GM18520 (cell line): ENCODE data around the gene ATAD5.
"Not testable (repeated sequence)": the region's sequence is repeated elsewhere in the genome, so short reads cannot be mapped to it uniquely, and the experiment has no call there.

Source experiments
- ATAC-seq: cut with Tn5 transposase; IDR thresholded peaks from one replicate; pipeline ENCODE4 v1.9.1; 2021; ENCODE audit not compliant: unreplicated experiment

ATAD5 gene, protein sequence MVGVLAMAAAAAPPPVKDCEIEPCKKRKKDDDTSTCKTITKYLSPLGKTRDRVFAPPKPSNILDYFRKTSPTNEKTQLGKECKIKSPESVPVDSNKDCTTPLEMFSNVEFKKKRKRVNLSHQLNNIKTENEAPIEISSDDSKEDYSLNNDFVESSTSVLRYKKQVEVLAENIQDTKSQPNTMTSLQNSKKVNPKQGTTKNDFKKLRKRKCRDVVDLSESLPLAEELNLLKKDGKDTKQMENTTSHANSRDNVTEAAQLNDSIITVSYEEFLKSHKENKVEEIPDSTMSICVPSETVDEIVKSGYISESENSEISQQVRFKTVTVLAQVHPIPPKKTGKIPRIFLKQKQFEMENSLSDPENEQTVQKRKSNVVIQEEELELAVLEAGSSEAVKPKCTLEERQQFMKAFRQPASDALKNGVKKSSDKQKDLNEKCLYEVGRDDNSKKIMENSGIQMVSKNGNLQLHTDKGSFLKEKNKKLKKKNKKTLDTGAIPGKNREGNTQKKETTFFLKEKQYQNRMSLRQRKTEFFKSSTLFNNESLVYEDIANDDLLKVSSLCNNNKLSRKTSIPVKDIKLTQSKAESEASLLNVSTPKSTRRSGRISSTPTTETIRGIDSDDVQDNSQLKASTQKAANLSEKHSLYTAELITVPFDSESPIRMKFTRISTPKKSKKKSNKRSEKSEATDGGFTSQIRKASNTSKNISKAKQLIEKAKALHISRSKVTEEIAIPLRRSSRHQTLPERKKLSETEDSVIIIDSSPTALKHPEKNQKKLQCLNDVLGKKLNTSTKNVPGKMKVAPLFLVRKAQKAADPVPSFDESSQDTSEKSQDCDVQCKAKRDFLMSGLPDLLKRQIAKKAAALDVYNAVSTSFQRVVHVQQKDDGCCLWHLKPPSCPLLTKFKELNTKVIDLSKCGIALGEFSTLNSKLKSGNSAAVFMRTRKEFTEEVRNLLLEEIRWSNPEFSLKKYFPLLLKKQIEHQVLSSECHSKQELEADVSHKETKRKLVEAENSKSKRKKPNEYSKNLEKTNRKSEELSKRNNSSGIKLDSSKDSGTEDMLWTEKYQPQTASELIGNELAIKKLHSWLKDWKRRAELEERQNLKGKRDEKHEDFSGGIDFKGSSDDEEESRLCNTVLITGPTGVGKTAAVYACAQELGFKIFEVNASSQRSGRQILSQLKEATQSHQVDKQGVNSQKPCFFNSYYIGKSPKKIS (N-terminal part only)

DNA sequence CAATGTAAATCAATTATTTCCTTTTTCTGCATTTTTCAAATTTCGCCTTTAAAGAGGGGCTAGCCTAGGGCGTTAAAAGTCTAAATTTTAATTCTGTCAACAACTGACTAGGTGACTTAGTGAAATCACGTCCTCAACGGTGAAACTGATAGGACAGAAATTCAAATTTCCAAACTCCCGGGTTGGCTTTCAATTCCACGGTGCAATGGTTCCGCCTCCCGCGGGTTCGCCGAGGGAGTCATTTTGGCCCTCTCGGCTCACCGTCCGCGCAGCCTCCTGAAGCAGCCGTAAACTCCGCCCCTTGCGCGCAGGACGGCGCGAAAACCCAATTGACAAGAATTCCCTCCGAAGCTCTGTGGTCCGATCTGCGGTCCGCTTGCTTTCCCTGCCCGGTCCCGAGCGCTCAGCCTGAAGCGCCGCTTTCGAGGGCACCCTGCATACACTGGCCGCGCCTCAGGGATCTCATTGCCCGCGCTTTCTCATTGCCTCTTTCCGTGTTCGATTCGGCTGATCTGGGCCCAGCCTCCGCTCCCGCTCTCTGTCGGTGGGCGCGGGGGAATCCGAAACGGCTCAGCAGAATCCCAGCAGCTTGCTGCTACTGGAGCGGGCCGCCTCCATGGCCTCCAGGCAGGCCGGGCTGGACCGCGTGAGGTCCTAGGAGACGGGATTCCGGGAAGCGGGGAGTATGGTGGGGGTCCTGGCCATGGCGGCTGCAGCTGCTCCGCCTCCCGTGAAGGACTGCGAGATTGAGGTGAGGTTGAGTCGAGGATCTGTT lies at the start of gene ATAD5:
TSS of gene ATAD5 (plus strand) at position 304 of the 775 bp plus-strand sequence. CDS start at position 686, 382 bp downstream.
- ATAC-seq, result peak; percentile 77

DNA sequence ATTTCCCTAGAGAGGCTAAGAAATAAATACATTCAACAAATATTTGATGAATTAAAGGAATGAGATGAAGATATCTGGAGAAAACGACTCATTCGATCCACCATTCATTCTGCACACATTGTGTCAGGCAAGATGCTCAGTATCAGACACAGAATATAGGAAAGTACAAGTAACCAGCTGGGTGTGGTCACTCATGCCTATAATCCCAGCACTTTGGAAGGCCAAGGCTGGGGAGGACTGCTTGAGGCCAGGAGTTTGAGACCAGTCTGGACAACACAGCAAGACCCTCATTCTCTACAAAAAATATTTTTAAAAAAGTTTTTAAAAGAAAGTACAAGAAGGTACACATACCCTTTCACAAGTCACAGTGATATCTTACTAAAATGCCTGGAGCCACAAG lies 49.6 kb upstream of the ATAD5 start:
- ATAC-seq, result no peak

GRCh38 chr17:30788918-30789317 lies 42.8 kb upstream of the ATAD5 start:
- no peak for ATAC-seq

DNA sequence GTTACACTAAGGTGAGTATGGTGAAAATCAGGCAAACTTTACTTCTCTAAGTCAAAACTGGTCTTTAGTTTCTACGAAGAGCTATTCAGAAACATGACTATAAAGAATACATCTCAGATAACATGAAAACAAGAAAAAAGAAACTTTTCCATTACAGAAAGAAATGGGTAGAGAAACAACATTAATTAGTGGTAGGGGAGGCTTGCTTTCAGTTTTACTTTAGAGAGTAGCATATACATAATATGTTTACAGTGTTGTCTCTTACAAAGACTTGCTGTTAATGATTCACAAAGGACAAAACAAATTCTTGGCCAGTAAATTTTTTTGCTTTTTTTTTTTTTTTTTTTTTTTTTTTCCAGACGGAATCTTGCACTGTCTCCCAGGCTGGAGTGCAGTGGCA lies 41.5 kb upstream of the ATAD5 start:
- no peak for ATAC-seq

GRCh38 chr17:30793282-30793977 lies 38.3 kb upstream of the ATAD5 start:
- no peak for ATAC-seq

GRCh38 chr17:30794372-30794771 lies 37.4 kb upstream of the ATAD5 start:
- ATAC-seq, result no peak

DNA sequence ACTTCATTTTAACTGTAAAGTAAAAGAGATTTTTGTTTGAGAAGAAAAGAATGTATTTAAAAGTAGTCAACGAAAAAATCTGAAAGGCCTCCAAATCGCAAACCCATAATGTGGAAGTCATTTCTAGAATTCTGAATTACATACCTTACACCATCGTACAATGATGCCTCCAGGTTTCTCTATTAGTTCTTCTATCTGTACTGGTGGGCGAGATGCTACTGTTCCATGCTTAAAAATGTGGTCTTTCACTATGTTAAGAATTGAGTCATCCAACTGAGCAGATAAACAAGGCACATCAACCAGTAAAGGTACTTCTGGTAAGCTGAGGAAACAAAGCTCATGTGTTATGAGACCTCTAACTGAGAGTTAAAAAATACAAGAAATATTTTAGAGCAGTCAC lies 35.8 kb upstream of the ATAD5 start:
- no peak for ATAC-seq

DNA sequence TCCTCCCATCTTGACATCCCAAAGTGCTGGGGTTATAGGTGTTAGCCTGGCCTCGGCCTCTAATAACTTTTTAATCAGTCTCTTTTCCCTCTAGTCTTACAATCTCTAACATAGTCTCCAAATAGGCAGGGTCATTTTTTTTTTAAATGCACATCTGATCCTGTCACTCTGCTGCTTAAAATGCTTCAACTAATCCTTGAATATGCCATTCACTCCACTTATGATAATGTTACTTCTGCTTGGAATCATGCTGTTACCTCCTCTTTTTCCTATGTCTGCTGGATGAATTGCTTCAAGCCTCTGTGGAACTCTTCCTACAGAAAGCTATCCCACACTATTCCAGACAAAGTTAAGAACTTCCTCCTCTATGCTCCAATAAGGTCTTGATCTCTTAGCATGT lies 30.1 kb upstream of the ATAD5 start:
- no peak for ATAC-seq

DNA sequence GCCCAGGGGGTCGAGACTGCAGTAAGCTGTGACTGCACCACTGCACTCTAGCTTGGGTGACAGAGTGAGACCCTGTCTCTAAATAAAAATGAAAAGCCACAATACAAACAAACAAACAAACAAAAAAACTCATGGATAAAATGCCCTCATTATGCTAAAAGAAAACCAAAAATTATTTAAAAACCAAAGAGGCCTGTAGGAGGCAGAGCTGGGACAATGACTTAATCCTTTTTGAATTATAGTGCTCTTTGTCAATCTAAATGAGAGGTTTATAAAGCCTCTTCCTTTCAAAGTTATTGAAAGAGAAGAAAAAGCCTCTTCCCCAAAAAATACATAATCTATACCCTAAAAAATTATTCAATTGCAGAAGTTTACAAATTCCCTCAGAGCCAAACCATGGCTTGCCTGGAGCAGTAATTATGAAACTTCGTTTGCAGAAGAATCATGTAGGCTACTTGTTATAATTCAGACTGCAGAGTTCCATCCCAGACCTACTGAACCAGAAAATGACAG lies 25.8 kb upstream of the ATAD5 start:
- no peak for ATAC-seq

GRCh38 chr17:30807896-30808295 lies 23.9 kb upstream of the ATAD5 start:
- ATAC-seq, result no peak

GRCh38 chr17:30808785-30809286 lies 22.9 kb upstream of the ATAD5 start:
- ATAC-seq, result peak; percentile 66

- no peak for ATAC-seq
Observed at GRCh38 chr17:30809867-30810266, 21.9 kb upstream of the ATAD5 start.

GRCh38 chr17:30812218-30813177 lies 19.3 kb upstream of the ATAD5 start:
- no peak for ATAC-seq

GRCh38 chr17:30814236-30814635 lies 17.5 kb upstream of the ATAD5 start:
- not testable (repeated sequence) for ATAC-seq

DNA sequence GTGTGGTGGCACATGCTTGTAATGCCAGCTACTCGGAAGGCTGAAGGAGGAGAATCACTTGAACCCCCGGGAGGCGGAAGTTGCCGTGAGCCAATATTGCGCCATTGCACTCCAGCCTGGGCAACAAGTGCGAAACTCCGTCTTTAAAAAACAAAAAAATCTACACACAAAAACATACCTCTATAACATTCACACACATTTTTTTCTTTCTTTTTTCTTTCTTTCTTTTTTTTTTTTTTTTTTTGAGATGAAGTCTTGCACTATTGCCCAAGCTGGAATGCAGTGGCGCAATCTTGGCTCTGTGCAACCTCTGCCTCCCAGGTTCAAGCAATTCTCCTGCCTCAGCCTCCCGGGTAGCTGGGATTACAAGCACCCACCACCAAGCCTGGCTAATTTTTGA lies 16.9 kb upstream of the ATAD5 start:
- ATAC-seq, result not testable (repeated sequence)

DNA sequence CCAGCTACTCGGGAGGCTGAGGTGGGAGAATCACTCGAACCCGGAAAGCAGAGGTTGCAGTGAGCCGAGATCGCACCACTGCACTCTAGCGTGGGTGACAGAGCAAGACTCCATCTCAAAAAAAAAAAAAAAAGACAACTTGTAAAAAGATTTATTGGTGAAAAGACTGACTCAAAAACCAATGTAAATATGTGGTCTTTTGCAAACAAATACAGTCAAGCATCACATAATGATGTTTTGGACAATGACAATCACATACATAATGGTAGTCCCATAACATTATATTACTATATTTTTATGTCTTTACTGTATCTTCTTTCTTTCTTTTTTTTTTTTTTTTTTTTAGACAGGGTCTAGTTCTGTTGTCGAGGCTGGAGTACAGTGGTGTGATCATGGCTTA lies 15.6 kb upstream of the ATAD5 start:
- ATAC-seq, result no peak

DNA sequence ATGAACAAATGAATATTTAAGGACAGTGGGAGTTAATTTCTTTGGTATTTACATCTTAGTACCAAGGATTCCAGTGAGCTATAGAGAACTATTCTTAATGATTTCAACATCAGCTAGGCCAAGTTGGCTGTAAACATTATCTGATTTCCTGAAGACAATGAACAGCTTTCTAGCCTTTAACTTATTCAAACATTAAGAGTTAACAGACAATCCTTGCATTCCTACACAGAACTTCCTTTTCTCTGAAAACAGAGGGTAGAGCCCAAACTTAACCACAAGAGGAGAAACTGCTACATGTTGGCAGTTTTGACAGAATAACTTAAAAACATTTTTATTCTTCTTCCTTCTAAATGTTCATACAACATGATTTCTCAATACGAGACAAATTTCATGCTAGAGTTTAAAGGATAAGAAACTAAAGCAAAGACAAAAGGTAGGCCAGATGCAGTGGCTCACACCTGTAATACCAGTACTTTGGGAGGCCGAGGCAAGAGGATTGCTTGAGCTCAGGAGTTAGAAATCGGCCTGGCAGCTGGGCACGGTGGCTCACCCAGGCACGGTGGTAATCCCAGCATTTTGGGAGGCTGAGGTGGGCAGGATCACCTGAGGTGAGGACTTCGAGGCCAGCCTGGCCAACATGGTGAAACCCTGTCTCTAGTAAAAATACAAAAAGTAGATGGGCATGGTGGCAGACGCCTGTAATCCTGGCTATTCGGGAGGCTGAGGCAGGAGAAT lies 11.6 kb upstream of the ATAD5 start:
- ATAC-seq, result no peak
